Measurements from ENCODE around the gene ERAS. TPM values are rescaled to one million over a fixed set of nuclear protein-coding genes. Genes with fewer than 3 reads are reported as not detected.

The ERAS gene
- total RNA-seq, 4 donors from 2014 or later: not detected

DNA sequence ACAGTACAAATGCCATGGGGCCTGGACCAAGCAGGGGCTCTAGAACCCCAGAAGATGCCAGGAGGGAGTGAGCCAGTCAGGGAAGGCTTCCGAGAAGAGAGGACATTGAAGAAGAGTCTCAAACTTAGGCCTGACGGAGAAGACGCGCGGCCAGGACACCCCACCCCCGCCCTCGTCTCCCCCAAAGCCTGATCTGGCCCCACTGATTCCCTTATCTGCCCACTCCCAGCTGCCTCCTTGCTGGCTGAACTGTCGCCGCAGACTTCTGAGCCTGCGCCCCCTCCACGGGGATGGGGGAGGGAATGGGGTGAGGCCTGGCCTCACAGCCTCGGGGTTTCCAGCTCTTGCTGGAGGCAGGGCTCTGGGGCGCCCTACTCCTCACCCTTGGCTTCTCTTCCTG lies 43.5 kb upstream of the ERAS start:
- H3K4me3 ChIP-seq: no peak overlapping the region
- no peak overlapping the region for H3K27ac ChIP-seq
- TF ChIP-seq POLR2A (IDR thresholded peaks at IDR 0.05): no peak
- TF ChIP-seq, protein P1, sequence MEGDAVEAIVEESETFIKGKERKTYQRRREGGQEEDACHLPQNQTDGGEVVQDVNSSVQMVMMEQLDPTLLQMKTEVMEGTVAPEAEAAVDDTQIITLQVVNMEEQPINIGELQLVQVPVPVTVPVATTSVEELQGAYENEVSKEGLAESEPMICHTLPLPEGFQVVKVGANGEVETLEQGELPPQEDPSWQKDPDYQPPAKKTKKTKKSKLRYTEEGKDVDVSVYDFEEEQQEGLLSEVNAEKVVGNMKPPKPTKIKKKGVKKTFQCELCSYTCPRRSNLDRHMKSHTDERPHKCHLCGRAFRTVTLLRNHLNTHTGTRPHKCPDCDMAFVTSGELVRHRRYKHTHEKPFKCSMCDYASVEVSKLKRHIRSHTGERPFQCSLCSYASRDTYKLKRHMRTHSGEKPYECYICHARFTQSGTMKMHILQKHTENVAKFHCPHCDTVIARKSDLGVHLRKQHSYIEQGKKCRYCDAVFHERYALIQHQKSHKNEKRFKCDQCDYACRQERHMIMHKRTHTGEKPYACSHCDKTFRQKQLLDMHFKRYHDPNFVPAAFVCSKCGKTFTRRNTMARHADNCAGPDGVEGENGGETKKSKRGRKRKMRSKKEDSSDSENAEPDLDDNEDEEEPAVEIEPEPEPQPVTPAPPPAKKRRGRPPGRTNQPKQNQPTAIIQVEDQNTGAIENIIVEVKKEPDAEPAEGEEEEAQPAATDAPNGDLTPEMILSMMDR (IDR thresholded peaks at IDR 0.05): no peak
- no peaks in the 10 kb centered on the region for H3K36me3 ChIP-seq
- H3K27me3 ChIP-seq: no peaks in the 10 kb centered on the region
- no peaks in the 10 kb centered on the region for H3K9me3 ChIP-seq
- no peaks in the 10 kb centered on the region for H3K4me1 ChIP-seq
- no peak for DNase-seq

GRCh38 chrX:48784726-48785125 lies 41.6 kb upstream of the ERAS start:
- H3K36me3 ChIP-seq: no peaks in the 10 kb centered on the region
- no peaks in the 10 kb centered on the region for H3K27me3 ChIP-seq
- no peak overlapping the region for H3K4me3 ChIP-seq
- no peak for TF ChIP-seq POLR2A (IDR thresholded peaks at IDR 0.05)
- TF ChIP-seq, protein P1 (IDR thresholded peaks at IDR 0.05): no peak
- H3K4me1 ChIP-seq: no peaks in the 10 kb centered on the region
- DNase-seq: no peak
- no peaks in the 10 kb centered on the region for H3K9me3 ChIP-seq
- H3K27ac ChIP-seq: no peak overlapping the region

DNA sequence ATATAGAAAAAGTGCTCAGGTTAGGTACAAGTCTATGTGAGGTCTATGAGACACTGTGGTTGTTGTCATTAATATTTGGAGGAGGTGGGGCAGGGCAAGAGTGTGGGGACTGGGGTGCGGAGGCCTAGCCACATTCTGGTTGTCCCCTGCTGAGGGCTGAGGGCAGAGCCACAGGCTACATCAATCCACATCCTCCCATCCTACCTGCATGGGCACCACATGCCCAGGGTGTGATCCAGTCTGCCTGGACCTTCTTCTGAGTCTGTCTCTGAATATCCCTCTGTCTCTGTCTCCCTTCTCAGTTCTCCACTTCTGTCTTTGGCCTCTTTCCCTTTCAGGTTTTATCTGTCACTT lies 41.1 kb upstream of the ERAS start:
- Histone ChIP-seq H3K9me3 (no peaks in the 10 kb centered on the region), H3K27ac (no peak overlapping the region), H3K36me3 (no peaks in the 10 kb centered on the region), H3K27me3 (no peaks in the 10 kb centered on the region), H3K4me1 (no peaks in the 10 kb centered on the region), H3K4me3 (no peak overlapping the region)
- no peak for TF ChIP-seq POLR2A (IDR thresholded peaks at IDR 0.05)
- TF ChIP-seq, protein P1 (IDR thresholded peaks at IDR 0.05): no peak
- no peak for DNase-seq

DNA sequence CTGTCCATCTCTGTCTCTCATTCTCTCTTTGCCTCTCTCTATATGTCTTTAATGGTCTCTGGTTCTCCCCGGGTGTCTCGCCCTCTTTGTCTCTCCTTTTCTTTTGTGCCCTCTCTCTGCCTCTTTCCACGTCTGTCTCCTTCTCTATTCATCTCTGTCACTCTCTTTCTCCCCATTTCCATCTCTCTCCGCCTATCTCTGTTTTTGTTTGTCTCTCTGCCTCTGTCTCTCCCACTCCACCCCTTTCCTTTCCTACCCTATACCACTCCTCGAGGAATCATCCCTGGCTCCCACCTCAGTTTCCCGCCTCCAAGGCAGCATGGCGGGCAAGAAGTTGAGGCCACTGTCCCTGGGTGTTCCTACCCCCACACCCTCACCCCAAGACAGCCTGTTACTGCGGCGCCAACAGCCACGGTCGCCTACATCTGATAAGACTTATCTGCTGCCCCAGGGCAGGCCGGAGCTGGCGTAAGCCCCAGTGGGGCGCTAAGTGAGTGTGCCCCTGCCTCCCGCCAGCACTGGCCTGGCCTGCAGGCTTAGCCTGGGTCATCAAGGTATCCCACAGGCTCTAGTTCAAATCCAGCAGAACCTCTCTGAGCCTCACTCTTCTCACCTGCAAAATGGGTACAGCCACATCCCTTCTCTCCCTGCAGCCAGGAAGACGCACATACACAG lies 40.6 kb upstream of the ERAS start:
- H3K27ac ChIP-seq: no peak overlapping the region
- H3K4me1 ChIP-seq: no peaks in the 10 kb centered on the region
- TF ChIP-seq, protein P1 (IDR thresholded peaks at IDR 0.05): no peak
- TF ChIP-seq POLR2A (IDR thresholded peaks at IDR 0.05): no peak
- H3K36me3 ChIP-seq: no peaks in the 10 kb centered on the region
- DNase-seq: no peak
- H3K4me3 ChIP-seq: no peak overlapping the region
- no peaks in the 10 kb centered on the region for H3K27me3 ChIP-seq
- H3K9me3 ChIP-seq: no peaks in the 10 kb centered on the region

DNA sequence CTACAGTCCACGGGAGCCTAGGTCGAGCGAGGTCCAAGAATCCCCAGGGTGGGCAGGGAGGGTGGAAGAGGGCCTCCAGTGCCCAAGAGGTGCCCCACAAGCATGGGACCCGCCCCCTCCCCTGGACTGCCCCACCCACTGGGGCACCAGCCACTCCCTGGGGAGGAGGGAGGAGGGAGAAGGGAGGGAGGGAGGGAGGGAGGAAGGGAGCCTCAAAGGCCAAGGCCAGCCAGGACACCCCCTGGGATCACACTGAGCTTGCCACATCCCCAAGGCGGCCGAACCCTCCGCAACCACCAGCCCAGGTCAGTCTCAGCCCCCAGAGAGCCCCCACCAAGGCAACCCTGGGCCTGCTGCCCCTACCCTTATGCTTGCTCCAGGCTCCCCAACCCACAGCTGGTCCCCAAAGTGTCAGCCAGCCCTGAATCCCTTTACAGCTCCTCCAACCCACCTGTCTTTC lies 39.9 kb upstream of the ERAS start, which contains the start of gene GATA1:
GATA1 (plus strand) TSS at position 250 of the 460 bp plus-strand sequence. CDS start 4,520 bp downstream, outside the sequence.
- Histone ChIP-seq H3K9me3 (no peaks in the 10 kb centered on the region), H3K4me1 (no peaks in the 10 kb centered on the region), H3K36me3 (no peaks in the 10 kb centered on the region), H3K4me3 (no peak within 1 kb of the TSS), H3K27me3 (no peaks in the 10 kb centered on the region), H3K27ac (no peak within 1 kb of the TSS)
- no peak for DNase-seq
- no peak for TF ChIP-seq POLR2A (IDR thresholded peaks at IDR 0.05)
- TF ChIP-seq, protein P1 (IDR thresholded peaks at IDR 0.05): no peak

All from Peyer's patch (tissue), 4 donors.